Prostate gland (tissue), 2 donors: ENCODE results near the gene UGCG. TPM values are rescaled to one million over a fixed set of nuclear protein-coding genes. Genes with fewer than 3 reads are reported as not detected.

Experiments
- DNase-seq: peaks from one replicate; pipeline ENCODE4 v3.0.0-alpha.2; 2019; ENCODE audit warnings: low spot score
- H3K27ac ChIP-seq, 2 donors: fragments of 200-600 bp; sonication (generic); 2 replicates each; pipeline ENCODE4 v1.5.1; 2017 to 2019
- H3K27me3 ChIP-seq: fragments of 200-600 bp; sonication (generic); replicated peaks from 2 replicates; pipeline ENCODE4 v1.5.1; 2019; ENCODE audit not compliant: insufficient read depth
- H3K36me3 ChIP-seq, 2 donors: fragments of 200-600 bp; sonication (generic); 1 replicate in 1 of 2; 2 replicates in 1 of 2; pipeline versions ENCODE4 v1.5.1 to v1.8.1; 2017 to 2019
- H3K4me1 ChIP-seq: fragments of 200-600 bp; sonication (generic); replicated peaks from 2 replicates; pipeline ENCODE4 v1.5.1; 2019
- H3K4me3 ChIP-seq, 2 donors: fragments of 200-600 bp; sonication (generic); 2 replicates each; pipeline ENCODE4 v1.5.1; 2017 to 2019
- H3K9me3 ChIP-seq: fragments of 200-600 bp; sonication (generic); 2 replicates; pipeline ENCODE4 v1.5.1; 2017
- CTCF ChIP-seq, 4 experiments: fragments of 200-600 bp in 2 of 4; fragments of 450-650 bp in 2 of 4; sonication (generic) in 2 of 4; IDR thresholded peaks; 1 replicate in 3 of 4; 2 replicates in 1 of 4; pipeline ENCODE4 v1.5.1; 2016 to 2019; ENCODE audit warnings: antibody characterized with exemption in 4 of 4, mild to moderate bottlenecking in 2 of 4, moderate library complexity in 2 of 4
- POLR2A ChIP-seq: fragments of 450-650 bp; IDR thresholded peaks from one replicate; pipeline ENCODE4 v1.6.1; 2016; ENCODE audit warnings: antibody characterized with exemption, mild to moderate bottlenecking
- POLR2AphosphoS5 ChIP-seq: sonication (generic); formaldehyde crosslinking; IDR thresholded peaks from one replicate; pipeline ENCODE4 v1.6.1; 2017; ENCODE audit warnings: antibody characterized with exemption
- WGBS: methylation state at CpG from one replicate; pipeline ENCODE4 v1.1.5; 2018; 5-methylcytosine and 5-hydroxymethylcytosine counted together
- intact Hi-C: fragments of 100-400 bp; cut with DNase I; formaldehyde crosslinking; loops from one replicate; pipeline ENCODE4 v1.14.2; 2022
- total RNA-seq, 2 donors: library from RNA; depleted of rRNA; stranded (reverse); fragments of >200 nt; gene quantifications; one replicate each; pipeline ENCODE4 v1.1.0, GENCODE V29; 2016

UGCG gene
- total RNA-seq, 2 donors from 2014 or later: 23.9 to 42.6 TPM

GRCh38 chr9:111963995-111964394, 67.4 kb downstream of the UGCG start:
- Histone ChIP-seq H3K4me1 (no peaks in the 10 kb centered on the region), H3K27me3 (no peaks in the 10 kb centered on the region), H3K4me3 (no peak overlapping the region), H3K9me3 (no peaks in the 10 kb centered on the region), H3K36me3 (no peaks in the 10 kb centered on the region), H3K27ac (no peak overlapping the region)
- DNase-seq: no peak
- intact Hi-C loops: no loop called here
- TF ChIP-seq POLR2A (no peak), CTCF (IDR thresholded peaks at IDR 0.05) (no peak), POLR2AphosphoS5 (no peak)
- WGBS: 98% methylated on average over 2 of the region's 2 CpGs

- H3K36me3 ChIP-seq: no peaks in the 10 kb centered on the region
- H3K4me3 ChIP-seq: no peak overlapping the region
- no peak overlapping the region for H3K27ac ChIP-seq
- H3K9me3 ChIP-seq: no peaks in the 10 kb centered on the region
- H3K4me1 ChIP-seq: no peaks in the 10 kb centered on the region
- no peak for DNase-seq
- TF ChIP-seq CTCF (IDR thresholded peaks at IDR 0.05) (no peak), POLR2A (no peak), POLR2AphosphoS5 (no peak)
- H3K27me3 ChIP-seq: no peaks in the 10 kb centered on the region
- intact Hi-C loops: no loop called here
- 75% methylated on average over 5 of the region's 5 CpGs for WGBS
These were observed 69.0 kb downstream of the UGCG start for GRCh38 chr9:111965566-111966019.

- Histone ChIP-seq H3K4me3 (no peak overlapping the region), H3K27ac (no peak overlapping the region), H3K36me3 (no peaks in the 10 kb centered on the region), H3K4me1 (no peaks in the 10 kb centered on the region), H3K27me3 (no peaks in the 10 kb centered on the region), H3K9me3 (no peaks in the 10 kb centered on the region)
- TF ChIP-seq POLR2AphosphoS5 (no peak), CTCF (IDR thresholded peaks at IDR 0.05) (no peak), POLR2A (no peak)
- no peak for DNase-seq
- WGBS: 95% methylated on average over 15 of the region's 15 CpGs
- intact Hi-C loops: no loop called here
These were observed 69.6 kb downstream of the UGCG start for GRCh38 chr9:111966124-111966723.

- 62% methylated on average over 1 of the region's 1 CpG for WGBS
- Histone ChIP-seq H3K27me3 (no peaks in the 10 kb centered on the region), H3K4me3 (no peak overlapping the region), H3K36me3 (no peaks in the 10 kb centered on the region), H3K27ac (no peak overlapping the region), H3K9me3 (no peaks in the 10 kb centered on the region), H3K4me1 (no peaks in the 10 kb centered on the region)
- intact Hi-C loops: no loop called here
- DNase-seq: no peak
- TF ChIP-seq POLR2A: no peak
- no peak for TF ChIP-seq POLR2AphosphoS5
- TF ChIP-seq CTCF (IDR thresholded peaks at IDR 0.05): no peak
These were observed 70.3 kb downstream of the UGCG start for GRCh38 chr9:111966861-111967291.

GRCh38 chr9:111967621-111968020, 71.0 kb downstream of the UGCG start:
- no peak overlapping the region for H3K27ac ChIP-seq
- no peak for DNase-seq
- intact Hi-C loops: no loop called here
- H3K36me3 ChIP-seq: no peaks in the 10 kb centered on the region
- no peaks in the 10 kb centered on the region for H3K27me3 ChIP-seq
- no peaks in the 10 kb centered on the region for H3K4me1 ChIP-seq
- TF ChIP-seq CTCF (IDR thresholded peaks at IDR 0.05): no peak
- no peak for TF ChIP-seq POLR2A
- TF ChIP-seq POLR2AphosphoS5: no peak
- no peaks in the 10 kb centered on the region for H3K9me3 ChIP-seq
- 94% methylated on average over 3 of the region's 3 CpGs for WGBS
- no peak overlapping the region for H3K4me3 ChIP-seq
